ENCODE data around the gene MAPK10. TPM values are rescaled to one million over a fixed set of nuclear protein-coding genes. Genes with fewer than 3 reads are reported as not detected.

MAPK10 gene
- total and polyA plus RNA-seq, 2 donors (not counting 3 experiments of a cell fraction or from before 2014, with no cell fraction given), result 0.17 TPM; not detected in 1

DNA sequence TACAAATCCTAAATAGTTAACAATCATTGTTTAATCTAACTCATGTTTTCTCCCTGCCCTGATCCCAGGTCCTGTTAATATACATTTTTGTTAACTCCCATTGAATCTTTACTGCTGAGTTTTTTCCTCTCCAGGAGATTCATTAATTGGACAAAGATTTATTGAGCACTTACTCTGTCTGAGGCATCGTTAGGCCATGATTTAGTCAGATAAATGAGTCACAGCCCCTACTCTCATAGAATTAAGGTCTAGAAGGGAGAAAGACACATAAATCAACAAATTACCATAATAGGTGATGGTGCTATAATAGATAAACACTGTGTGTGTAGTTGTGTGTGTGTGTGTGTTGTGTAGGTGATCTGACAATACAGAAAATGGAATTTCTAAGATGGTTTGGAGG, 112.5 kb downstream of the MAPK10 start:
- H3K36me3 ChIP-seq (ENCODE audit: control insufficient read depth in 2 of 2, extremely low read depth in 1 of 2, insufficient read depth in 2 of 2, low read length in 2 of 2), result no peaks in the 10 kb centered on the region
- no peak overlapping the region for H3K4me3 ChIP-seq (replicated peaks in 1 of 3; ENCODE audit: insufficient read depth in 1 of 3, low read depth in 1 of 3, low read length in 3 of 3)
- no peak overlapping the region for H3K27ac ChIP-seq (ENCODE audit: insufficient read depth, low read depth, low read length)
- no peaks in the 10 kb centered on the region for H3K79me2 ChIP-seq (ENCODE audit: control insufficient read depth, insufficient read depth, low read length)
- FAIRE-seq (no peak), DNase-seq (ENCODE audit: low read depth, low spot score) (no peak)
- no peak overlapping the region for H2AFZ ChIP-seq (ENCODE audit: low read depth, low read length)
- ChIA-PET CTCF (no interaction called here), POLR2A (no interaction called here)
- intact Hi-C loops (cut with micrococcal nuclease), result no loop called here
- no peak overlapping the region for H3K4me2 ChIP-seq (ENCODE audit: insufficient read depth, low read length)
- no TSS peak for BruUV-seq (replicated peaks)
- no peaks in the 10 kb centered on the region for H3K4me1 ChIP-seq (ENCODE audit: control insufficient read depth, extremely low read depth, insufficient read depth, low read length)
- no peaks in the 10 kb centered on the region for H3K9me1 ChIP-seq (replicated peaks; ENCODE audit: control insufficient read depth, extremely low read depth, insufficient read depth, low read length)
- dilution Hi-C loops (cut with MboI; ENCODE audit: extremely low pct_ligation_motif_present, low sequenced_read_pairs), result no loop called here
- no peaks in the 10 kb centered on the region for H4K20me1 ChIP-seq (replicated peaks; ENCODE audit: control insufficient read depth, extremely low read depth, insufficient read depth, low read length)
- no peaks in the 10 kb centered on the region for H3K9me3 ChIP-seq (replicated peaks; ENCODE audit: control insufficient read depth, insufficient read depth, low read length)
- no peak overlapping the region for H3K9ac ChIP-seq (replicated peaks; ENCODE audit: extremely low read depth, insufficient read depth, low read length)
- H3K27me3 ChIP-seq (ENCODE audit: control insufficient read depth in 2 of 2, insufficient read depth in 2 of 2, low read length in 2 of 2), result no peaks in the 10 kb centered on the region
- no peak for TF ChIP-seq GATA2 (IDR thresholded peaks at IDR 0.05; ENCODE audit: insufficient read depth, insufficient read length, low read depth, low read length)
- TF ChIP-seq, protein P1, sequence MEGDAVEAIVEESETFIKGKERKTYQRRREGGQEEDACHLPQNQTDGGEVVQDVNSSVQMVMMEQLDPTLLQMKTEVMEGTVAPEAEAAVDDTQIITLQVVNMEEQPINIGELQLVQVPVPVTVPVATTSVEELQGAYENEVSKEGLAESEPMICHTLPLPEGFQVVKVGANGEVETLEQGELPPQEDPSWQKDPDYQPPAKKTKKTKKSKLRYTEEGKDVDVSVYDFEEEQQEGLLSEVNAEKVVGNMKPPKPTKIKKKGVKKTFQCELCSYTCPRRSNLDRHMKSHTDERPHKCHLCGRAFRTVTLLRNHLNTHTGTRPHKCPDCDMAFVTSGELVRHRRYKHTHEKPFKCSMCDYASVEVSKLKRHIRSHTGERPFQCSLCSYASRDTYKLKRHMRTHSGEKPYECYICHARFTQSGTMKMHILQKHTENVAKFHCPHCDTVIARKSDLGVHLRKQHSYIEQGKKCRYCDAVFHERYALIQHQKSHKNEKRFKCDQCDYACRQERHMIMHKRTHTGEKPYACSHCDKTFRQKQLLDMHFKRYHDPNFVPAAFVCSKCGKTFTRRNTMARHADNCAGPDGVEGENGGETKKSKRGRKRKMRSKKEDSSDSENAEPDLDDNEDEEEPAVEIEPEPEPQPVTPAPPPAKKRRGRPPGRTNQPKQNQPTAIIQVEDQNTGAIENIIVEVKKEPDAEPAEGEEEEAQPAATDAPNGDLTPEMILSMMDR (IDR thresholded peaks at IDR 0.05; ENCODE audit: extremely low read depth in 1 of 2, insufficient read depth in 1 of 2, low read depth in 1 of 2, low read length in 2 of 2), result no peak
- TF ChIP-seq POLR2AphosphoS5 (IDR thresholded peaks at IDR 0.05; ENCODE audit: insufficient read depth, low read depth, low read length), result no peak
- TF ChIP-seq POLR2A (IDR thresholded peaks at IDR 0.05; ENCODE audit: low read depth, low read length), result no peak
- no peak for TF ChIP-seq FOS (IDR thresholded peaks at IDR 0.05; ENCODE audit: borderline replicate concordance, insufficient read depth, low read length)
- no peak for TF ChIP-seq MYC (IDR thresholded peaks at IDR 0.05; ENCODE audit: low read depth, low read length)
- TF ChIP-seq JUN (IDR thresholded peaks at IDR 0.05; ENCODE audit: borderline replicate concordance, insufficient read depth, insufficient read length, low read depth), result no peak
- no peak for TF ChIP-seq EZH2 (IDR thresholded peaks at IDR 0.05; ENCODE audit: borderline replicate concordance, low read depth, low read length, severe bottlenecking)
- TF ChIP-seq, protein P2, sequence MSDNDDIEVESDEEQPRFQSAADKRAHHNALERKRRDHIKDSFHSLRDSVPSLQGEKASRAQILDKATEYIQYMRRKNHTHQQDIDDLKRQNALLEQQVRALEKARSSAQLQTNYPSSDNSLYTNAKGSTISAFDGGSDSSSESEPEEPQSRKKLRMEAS (IDR thresholded peaks at IDR 0.05; ENCODE audit: insufficient read depth, insufficient read length), result no peak

All from endothelial cell of umbilical vein (primary cell).